H1 (cell line): ENCODE data around the gene C5AR1. TPM values are rescaled to one million over a fixed set of nuclear protein-coding genes. Genes with fewer than 3 reads are reported as not detected.

Experiments
- CTCF ChIA-PET: fragments of 300-600 bp; sonication (Branson Sonifier 250); formaldehyde crosslinking; loops from one replicate; lab custom pipeline; 2021; ENCODE audit not compliant: partially characterized antibody; lab: Charles Lee
- POLR2A ChIA-PET: fragments of 300-600 bp; sonication (Branson Sonifier 250); formaldehyde crosslinking; loops from one replicate; lab custom pipeline; 2021; ENCODE audit warnings: inconsistent platforms; ENCODE audit not compliant: partially characterized antibody; lab: Charles Lee
- DNase-seq, 2 experiments: peaks; one replicate each; pipeline versions ENCODE4 v3.0.0 to v3.0.0-alpha.2; 2010 to 2022; ENCODE audit warnings: low spot score in 2 of 2, low read depth in 1 of 2, mixed read lengths in 1 of 2
- FAIRE-seq: peaks from 2 replicates; lab custom pipeline; 2011; peaks lifted over from hg19 to GRCh38; lab: Jason Lieb, UNC
- H2AFZ ChIP-seq: 2 replicates; pipeline ENCODE4 v1.8.1; 2012; ENCODE audit warnings: low read length, inconsistent platforms
- H2AK5ac ChIP-seq: 2 replicates; pipeline ENCODE4 v1.6.1; 2013; ENCODE audit warnings: low read depth, low read length
- H2BK120ac ChIP-seq: replicated peaks from 2 replicates; pipeline ENCODE3; 2013; ENCODE audit warnings: low read depth, low read length, inconsistent platforms
- H2BK12ac ChIP-seq: 2 replicates; pipeline ENCODE4 v1.6.1; 2013; ENCODE audit warnings: low read depth, low read length
- H2BK15ac ChIP-seq: 2 replicates; pipeline ENCODE4 v1.6.1; 2013; ENCODE audit warnings: low read length
- H2BK20ac ChIP-seq: 2 replicates; pipeline ENCODE4 v1.6.1; 2013; ENCODE audit warnings: low read length
- H2BK5ac ChIP-seq: 2 replicates; pipeline ENCODE4 v1.6.1; 2013; ENCODE audit warnings: low read depth, low read length
- H3K14ac ChIP-seq: 2 replicates; pipeline ENCODE4 v1.6.1; 2013; ENCODE audit warnings: inconsistent platforms; ENCODE audit not compliant: insufficient read length
- H3K18ac ChIP-seq: 2 replicates; pipeline ENCODE4 v1.6.1; 2013; ENCODE audit warnings: low read length; ENCODE audit errors: extremely low read depth
- H3K23ac ChIP-seq: 2 replicates; pipeline ENCODE4 v1.6.1; 2013; ENCODE audit warnings: inconsistent platforms; ENCODE audit not compliant: insufficient read length
- H3K23me2 ChIP-seq: 2 replicates; pipeline ENCODE4 v1.6.1; 2013; ENCODE audit warnings: low read depth, low read length
- H3K27ac ChIP-seq: 2 replicates; pipeline ENCODE4 v1.6.1; 2011; ENCODE audit warnings: low read depth, low read length, inconsistent platforms
- H3K27me3 ChIP-seq, 4 experiments: replicated peaks in 1 of 4; 1 replicate in 1 of 4; 2 replicates in 3 of 4; pipeline versions ENCODE4 v1.6.1 to v1.8.1; 2011 to 2013; ENCODE audit warnings: low read length in 3 of 4, mild to moderate bottlenecking in 3 of 4, inconsistent platforms in 2 of 4, mixed read lengths in 2 of 4, moderate library complexity in 1 of 4; ENCODE audit not compliant: control insufficient read depth in 3 of 4, insufficient read depth in 3 of 4; ENCODE audit errors: extremely low read depth in 1 of 4
- H3K36me3 ChIP-seq, 4 experiments: 2 replicates each; pipeline versions ENCODE4 v1.6.1 to v1.8.1; 2011 to 2013; ENCODE audit warnings: mild to moderate bottlenecking in 4 of 4, low read length in 3 of 4, moderate library complexity in 2 of 4, control low read depth in 1 of 4, inconsistent platforms in 1 of 4; ENCODE audit not compliant: insufficient read depth in 4 of 4, control insufficient read depth in 2 of 4
- H3K4ac ChIP-seq: replicated peaks from 2 replicates; pipeline ENCODE3; 2013; ENCODE audit warnings: low read length, low read depth, mixed read lengths, inconsistent platforms; ENCODE audit not compliant: insufficient read length
- H3K4me1 ChIP-seq, 4 experiments: replicated peaks in 1 of 4; 1 replicate in 1 of 4; 2 replicates in 3 of 4; pipeline versions ENCODE4 v1.6.1 to v1.8.1; 2011 to 2013; ENCODE audit warnings: low read length in 3 of 4, inconsistent platforms in 2 of 4, mixed read lengths in 1 of 4; ENCODE audit not compliant: insufficient read depth in 4 of 4, control insufficient read depth in 3 of 4
- H3K4me2 ChIP-seq, 2 experiments: 2 replicates each; pipeline versions ENCODE4 v1.6.1 to v1.8.1; 2011 to 2013; ENCODE audit warnings: low read depth in 2 of 2, low read length in 2 of 2, control low read depth in 1 of 2, inconsistent platforms in 1 of 2, mild to moderate bottlenecking in 1 of 2; ENCODE audit not compliant: insufficient read depth in 1 of 2
- H3K4me3 ChIP-seq, 4 experiments: fragments of 200-600, 300-600 bp in 1 of 4; sonication (generic), shearing (Covaris generic), sonication (Bioruptor Twin) in 1 of 4; 2 replicates each; pipeline versions ENCODE4 v1.5.1 to v1.8.1; 2011 to 2016; ENCODE audit warnings: low read length in 4 of 4, low read depth in 3 of 4, control low read depth in 2 of 4, inconsistent platforms in 2 of 4, mild to moderate bottlenecking in 2 of 4, mixed read lengths in 1 of 4, moderate library complexity in 1 of 4; ENCODE audit not compliant: insufficient read depth in 2 of 4; ENCODE audit errors: extremely low read depth in 1 of 4
- H3K56ac ChIP-seq: replicated peaks from 2 replicates; pipeline ENCODE3; 2013; ENCODE audit warnings: low read depth, mild to moderate bottlenecking, mixed read lengths, low read length, inconsistent platforms; ENCODE audit not compliant: insufficient read length
- H3K79me1 ChIP-seq: 2 replicates; pipeline ENCODE4 v1.6.1; 2013; ENCODE audit warnings: low read depth, low read length, control low read depth
- H3K79me2 ChIP-seq, 2 experiments: 2 replicates each; pipeline versions ENCODE4 v1.6.1 to v1.8.1; 2012 to 2013; ENCODE audit warnings: low read length in 2 of 2, mild to moderate bottlenecking in 2 of 2, inconsistent platforms in 1 of 2; ENCODE audit not compliant: insufficient read depth in 2 of 2, control insufficient read depth in 1 of 2
- H3K9ac ChIP-seq, 4 experiments: replicated peaks in 1 of 4; 1 replicate in 1 of 4; 2 replicates in 3 of 4; pipeline versions ENCODE4 v1.6.1 to v1.8.1; 2011 to 2013; ENCODE audit warnings: low read depth in 3 of 4, low read length in 3 of 4, control low read depth in 2 of 4, mild to moderate bottlenecking in 2 of 4, moderate library complexity in 2 of 4, inconsistent platforms in 1 of 4; ENCODE audit errors: extremely low read depth in 1 of 4
- H3K9me3 ChIP-seq, 2 experiments: 2 replicates each; pipeline versions ENCODE4 v1.6.1 to v1.8.1; 2012 to 2013; ENCODE audit warnings: mild to moderate bottlenecking in 2 of 2, moderate library complexity in 2 of 2, control low read depth in 1 of 2, inconsistent platforms in 1 of 2, low read depth in 1 of 2, low read length in 1 of 2, mixed read lengths in 1 of 2; ENCODE audit not compliant: insufficient read depth in 2 of 2
- H4K20me1 ChIP-seq, 2 experiments: replicated peaks in 1 of 2; 2 replicates each; pipeline versions ENCODE3 to v1.8.1; 2011 to 2013; ENCODE audit warnings: inconsistent platforms in 2 of 2, low read length in 2 of 2, mild to moderate bottlenecking in 1 of 2; ENCODE audit not compliant: insufficient read depth in 2 of 2, control insufficient read depth in 1 of 2
- H4K5ac ChIP-seq: 2 replicates; pipeline ENCODE4 v1.6.1; 2013; ENCODE audit warnings: low read length, low read depth, mixed read lengths, inconsistent platforms; ENCODE audit not compliant: insufficient read length
- H4K8ac ChIP-seq: 2 replicates; pipeline ENCODE4 v1.8.0; 2013; ENCODE audit warnings: mild to moderate bottlenecking, moderate library complexity, low read length, inconsistent platforms; ENCODE audit not compliant: insufficient read depth; ENCODE audit errors: extremely low read depth
- H4K91ac ChIP-seq: replicated peaks from 2 replicates; pipeline ENCODE3; 2013; ENCODE audit warnings: low read length, mixed read lengths, inconsistent platforms; ENCODE audit not compliant: insufficient read length
- CBX5 ChIP-seq: fragments of 300-800, 300-1000 bp; sonication (generic); IDR thresholded peaks from 2 replicates; pipeline ENCODE4 v1.7.1; 2016; ENCODE audit warnings: antibody characterized with exemption, low read length, low read depth
- POLR2AphosphoS5 ChIP-seq: IDR thresholded peaks from 2 replicates; pipeline ENCODE4 v1.6.1; 2011; ENCODE audit warnings: low read depth, low read length
- WGBS, 2 experiments: shearing (Covaris generic) in 1 of 2; methylation state at CpG; one replicate each; pipeline versions ENCODE4 v1.1.6 to v1.1.7; 2013 to 2015; ENCODE audit warnings: low lambda C conversion rate in 2 of 2, mixed read lengths in 2 of 2, inconsistent platforms in 1 of 2, low coverage in 1 of 2, missing lambda C conversion rate in 1 of 2; ENCODE audit not compliant: insufficient replicate concordance in 2 of 2, insufficient coverage in 1 of 2, insufficient read length in 1 of 2; ENCODE audit errors: extremely low coverage in 1 of 2, missing lambda C conversion rate in 1 of 2; 5-methylcytosine and 5-hydroxymethylcytosine counted together
- polyA plus RNA-seq, 7 experiments: library from polyadenylated mRNA; depleted of rRNA in 3 of 7; stranded (reverse) in 5 of 7; unstranded in 2 of 7; fragments of >200 nt in 5 of 7; fragments of 200-250 nt in 2 of 7; gene quantifications; 1 replicate in 5 of 7; 2 replicates in 1 of 7; 4 replicates in 1 of 7; pipeline versions ENCODE4 v1.2.1 to v1.2.3, GENCODE V29; 2011 to 2013; ENCODE audit warnings: missing spikeins in 2 of 7, mixed read lengths in 2 of 7
- total RNA-seq: library from RNA; stranded (reverse); fragmentation: NEBNext Ultra II Directional; extraction: Animal tissue kit (Norgen Biotek cat#: 25700); gene quantifications from 2 replicates; pipeline ENCODE4 v1.2.1, GENCODE V29; 2021

The C5AR1 gene
- total and polyA plus RNA-seq, 2 of the 8 experiments (the other 6 are each of a cell fraction or from before 2014, with no cell fraction given): 0.20 TPM; not detected in 1

DNA sequence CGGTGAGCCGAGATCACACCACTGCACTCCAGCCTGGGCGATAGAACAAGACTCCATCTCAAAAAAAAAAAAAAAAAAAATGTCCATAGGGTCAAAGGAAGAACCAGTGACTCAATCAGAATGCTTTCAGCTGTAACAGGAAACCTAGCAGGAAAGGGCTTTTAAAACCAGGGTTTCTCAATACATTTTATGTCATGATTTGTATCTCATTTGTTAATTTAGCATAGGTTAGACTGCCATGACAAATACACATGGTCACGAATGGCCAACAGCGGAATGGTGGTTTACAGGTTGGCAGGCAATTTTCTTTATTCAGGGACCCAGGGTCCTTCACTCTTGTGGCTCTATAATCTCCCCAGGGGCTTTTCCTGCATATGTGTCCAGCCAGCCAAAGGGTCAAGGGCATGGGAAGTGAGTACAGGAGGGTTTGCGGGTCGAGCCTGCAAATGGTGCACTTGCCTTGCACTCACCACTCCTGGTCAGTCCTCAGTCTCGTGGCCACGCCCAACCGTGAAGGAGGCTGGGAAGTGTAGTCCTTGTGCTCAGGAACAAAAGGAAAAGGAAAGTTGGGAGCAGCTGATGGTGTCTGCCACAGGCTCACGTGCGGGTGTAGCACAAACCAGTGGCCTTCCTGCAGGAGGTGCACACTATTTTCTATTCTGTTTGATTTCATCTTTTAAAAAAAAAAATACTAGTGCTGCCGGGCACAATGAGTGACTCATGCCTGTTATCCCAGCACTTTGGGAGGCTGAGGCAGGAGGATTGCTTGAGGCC is 54.3 kb downstream of the C5AR1 start:
- Histone ChIP-seq H4K8ac (no peak overlapping the region), H4K5ac (no peak overlapping the region), H2AFZ (no peak overlapping the region), H3K9me3 (no peaks in the 10 kb centered on the region), H3K14ac (no peak overlapping the region), H2BK15ac (no peak overlapping the region), H2BK5ac (no peak overlapping the region), H3K23me2 (no peaks in the 10 kb centered on the region), H3K4me1 (no peaks in the 10 kb centered on the region), H2AK5ac (no peak overlapping the region), H3K4ac (no peak overlapping the region), H3K23ac (no peak overlapping the region), H3K9ac (no peak overlapping the region), H3K27me3 (no peaks in the 10 kb centered on the region), H4K20me1 (peaks cover 3 to 9% of the 10 kb centered on the region in 2 experiments), H3K79me1 (no peaks in the 10 kb centered on the region; the same call in 1 of the 2 replicates), H2BK12ac (no peak overlapping the region), H3K4me3 (no peak overlapping the region), H3K4me2 (no peak overlapping the region), H3K27ac (no peak overlapping the region), H2BK120ac (no peak overlapping the region), H4K91ac (no peak overlapping the region), H3K56ac (no peak overlapping the region), H3K18ac (no peak overlapping the region), H2BK20ac (no peak overlapping the region), H3K36me3 (peaks cover 26 to 63% (median 48%) of the 10 kb centered on the region in 4 experiments), H3K79me2 (no peaks in the 10 kb centered on the region)
- DNase-seq: no peak
- POLR2A ChIA-PET: interaction anchor here (1.1 to 1.2 kb wide), 2 partner anchors 14 to 39 kb away, joined by 3 to 5 read pairs; no protein-coding TSS in a partner anchor
- CTCF ChIA-PET: interaction anchor here (0.6 to 2.4 kb wide), 5 partner anchors 12 to 815 kb away, joined by 3 to 7 read pairs (median 3); no protein-coding TSS in a partner anchor
- WGBS, 2 experiments: 95% methylated on average over 10 of the region's 13 CpGs; no CpG with 5 or more reads in 1 of the 2 experiments
- no peak for FAIRE-seq
- TF ChIP-seq POLR2AphosphoS5 (no peak), CBX5 (no peak)
